CD14-positive monocyte (primary cell): ENCODE results near the gene TREM1. TPM values are rescaled to one million over a fixed set of nuclear protein-coding genes. Genes with fewer than 3 reads are reported as not detected.
A peak's percentile ranks its signal among the peaks of the same experiment; 100 is the strongest.

Experiments
- DNase-seq, 3 donors: peaks; one replicate each; pipeline ENCODE4 v3.0.0-alpha.2; 2011 to 2022
- H2AFZ ChIP-seq: 2 replicates; pipeline ENCODE4 v1.6.0; 2012; ENCODE audit warnings: mild to moderate bottlenecking, low read depth, low read length, inconsistent platforms; ENCODE audit not compliant: insufficient read depth, poor library complexity, severe bottlenecking
- H3K27ac ChIP-seq, 2 donors: 1 replicate in 1 of 2; 2 replicates in 1 of 2; pipeline ENCODE4 v1.5.1; 2012 to 2013; ENCODE audit warnings: low read length in 2 of 2, control low read depth in 1 of 2, inconsistent platforms in 1 of 2, low read depth in 1 of 2, mild to moderate bottlenecking in 1 of 2
- H3K27me3 ChIP-seq, 2 donors: one replicate each; pipeline versions ENCODE4 v1.6.0 to v1.6.1; 2011 to 2013; ENCODE audit warnings: low read length in 2 of 2; ENCODE audit not compliant: control insufficient read depth in 2 of 2, insufficient read depth in 2 of 2
- H3K36me3 ChIP-seq, 2 donors: replicated peaks in 1 of 2; 1 replicate in 1 of 2; 2 replicates in 1 of 2; pipeline versions ENCODE4 v1.5.1 to v1.6.1; 2012 to 2013; ENCODE audit warnings: low read length in 2 of 2, control low read depth in 1 of 2, inconsistent platforms in 1 of 2, mild to moderate bottlenecking in 1 of 2; ENCODE audit not compliant: insufficient read depth in 2 of 2, control insufficient read depth in 1 of 2
- H3K4me1 ChIP-seq, 2 donors: 1 replicate in 1 of 2; 2 replicates in 1 of 2; pipeline versions ENCODE4 v1.5.1 to v1.6.1; 2012 to 2013; ENCODE audit warnings: low read length in 2 of 2, control low read depth in 1 of 2, inconsistent platforms in 1 of 2, mild to moderate bottlenecking in 1 of 2, moderate library complexity in 1 of 2; ENCODE audit not compliant: insufficient read depth in 2 of 2, control insufficient read depth in 1 of 2
- H3K4me2 ChIP-seq: replicated peaks from 2 replicates; pipeline ENCODE3; 2012; ENCODE audit warnings: low read length, moderate library complexity, mild to moderate bottlenecking; ENCODE audit not compliant: poor library complexity, severe bottlenecking; ENCODE audit errors: extremely low read depth
- H3K4me3 ChIP-seq, 3 experiments: fragments of 200-600 bp in 1 of 3; sonication (generic) in 1 of 3; replicated peaks in 1 of 3; 1 replicate in 2 of 3; 2 replicates in 1 of 3; pipeline ENCODE4 v1.5.1; 2011 to 2013; ENCODE audit warnings: low read length in 3 of 3, mild to moderate bottlenecking in 3 of 3, control low read depth in 2 of 3, low read depth in 2 of 3, inconsistent platforms in 1 of 3, moderate library complexity in 1 of 3
- H3K79me2 ChIP-seq: 2 replicates; pipeline ENCODE4 v1.6.0; 2012; ENCODE audit warnings: mild to moderate bottlenecking, control low read depth, inconsistent platforms, low read length, moderate library complexity; ENCODE audit not compliant: insufficient read depth
- H3K9ac ChIP-seq: 2 replicates; pipeline ENCODE4 v1.6.0; 2017; ENCODE audit warnings: low read length, mild to moderate bottlenecking; ENCODE audit not compliant: insufficient read depth, poor library complexity, severe bottlenecking
- H3K9me3 ChIP-seq, 2 donors: replicated peaks in 1 of 2; 1 replicate in 1 of 2; 2 replicates in 1 of 2; pipeline versions ENCODE4 v1.5.1 to v1.6.1; 2012 to 2013; ENCODE audit warnings: low read length in 2 of 2, control low read depth in 1 of 2; ENCODE audit not compliant: control insufficient read depth in 1 of 2, insufficient read depth in 1 of 2
- H4K20me1 ChIP-seq: 2 replicates; pipeline ENCODE4 v1.6.0; 2012; ENCODE audit warnings: mild to moderate bottlenecking, low read length, control low read depth, moderate library complexity; ENCODE audit not compliant: insufficient read depth
- H3K27ac Mint-ChIP-seq, 7 donors: one replicate each; pipeline ENCODE4 v1.8.0; 2020; ENCODE audit warnings: mild to moderate bottlenecking in 7 of 7, mixed read lengths in 7 of 7, moderate library complexity in 6 of 7, inconsistent platforms in 2 of 7
- H3K27me3 Mint-ChIP-seq, 3 donors: one replicate each; pipeline ENCODE4 v1.8.0; 2021 to 2022; ENCODE audit warnings: low read depth in 3 of 3, mild to moderate bottlenecking in 3 of 3, mixed read lengths in 3 of 3, moderate library complexity in 3 of 3, inconsistent platforms in 1 of 3
- H3K36me3 Mint-ChIP-seq, 2 donors: one replicate each; pipeline ENCODE4 v1.8.0; 2020; ENCODE audit warnings: mixed read lengths in 2 of 2, inconsistent platforms in 1 of 2, mild to moderate bottlenecking in 1 of 2
- H3K4me1 Mint-ChIP-seq: one replicate; pipeline ENCODE4 v1.8.0; 2020; ENCODE audit warnings: mild to moderate bottlenecking, mixed read lengths
- H3K4me3 Mint-ChIP-seq, 2 donors: one replicate each; pipeline ENCODE4 v1.8.0; 2020; ENCODE audit warnings: mild to moderate bottlenecking in 2 of 2, mixed read lengths in 2 of 2, moderate library complexity in 1 of 2
- H3K9me3 Mint-ChIP-seq, 7 donors: one replicate each; pipeline ENCODE4 v1.8.0; 2020 to 2022; ENCODE audit warnings: mixed read lengths in 7 of 7, mild to moderate bottlenecking in 6 of 7, moderate library complexity in 6 of 7, inconsistent platforms in 2 of 7
- CTCF ChIP-seq: fragments of 200-600 bp; IDR thresholded peaks from one replicate; pipeline ENCODE4 v1.8.0; 2022; ENCODE audit warnings: antibody characterized with exemption, mild to moderate bottlenecking
- WGBS: methylation state at CpG from one replicate; pipeline ENCODE4 v1.1.5; 2013; ENCODE audit warnings: missing lambda C conversion rate; ENCODE audit not compliant: insufficient coverage; 5-methylcytosine and 5-hydroxymethylcytosine counted together
- intact Hi-C, 2 donors: fragments of 100-400 bp; cut with micrococcal nuclease; formaldehyde crosslinking; loops; one replicate each; pipeline versions ENCODE4 v1.15.0 to v1.15.1; 2023
- polyA plus RNA-seq, 3 donors: library from polyadenylated mRNA; depleted of rRNA in 1 of 3; unstranded in 2 of 3; stranded (reverse) in 1 of 3; fragments of 300-500 nt in 2 of 3; fragments of >200 nt in 1 of 3; fragmentation: Illumina TruSeq in 2 of 3; gene quantifications; 1 replicate in 2 of 3; 2 replicates in 1 of 3; pipeline ENCODE4 v1.2.3, GENCODE V29; 2012 to 2021

Gene TREM1
- polyA plus RNA-seq, 3 donors: 175 to 303 (median 240) TPM

DNA sequence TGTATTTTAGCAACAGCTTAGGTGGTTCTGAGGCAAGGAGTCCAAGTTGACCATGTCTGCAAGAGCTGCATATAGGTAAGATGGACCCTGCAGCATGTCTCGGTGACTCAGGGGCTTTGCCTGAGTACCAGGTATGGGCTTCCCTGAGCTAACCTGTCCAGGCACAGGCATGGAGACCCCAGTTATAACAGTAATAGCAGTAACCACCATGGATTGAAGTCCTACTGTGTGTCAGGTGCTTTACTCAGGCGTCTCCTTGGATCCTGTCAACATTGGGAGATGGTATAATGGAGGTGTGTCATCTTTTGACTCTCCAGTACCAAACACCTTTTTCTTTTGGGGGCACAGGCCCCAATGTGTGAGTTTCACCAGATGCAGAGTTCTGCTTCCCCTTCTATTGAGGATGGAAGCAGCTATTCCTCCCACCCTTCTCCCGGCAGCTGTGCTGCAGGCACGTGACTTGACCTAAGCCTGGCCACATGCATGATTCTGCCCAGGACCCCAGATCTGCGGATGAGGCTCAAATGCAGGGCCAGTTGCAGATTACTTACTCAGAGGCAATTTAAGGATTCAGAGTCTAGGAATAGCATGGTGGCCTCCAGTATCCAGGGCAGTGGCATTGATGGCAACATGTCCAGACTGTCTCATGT is 13.8 kb downstream of the TREM1 start:
- H2AFZ ChIP-seq: no peak overlapping the region
- H3K4me3 Mint-ChIP-seq: no peak overlapping the region
- peaks cover 87% of the 10 kb centered on the region for H3K4me1 Mint-ChIP-seq

More for the DNA sequence above, 13.8 kb downstream of the TREM1 start:
- H3K27ac ChIP-seq: peak overlapping the region; percentile 89 to 94
- 55% methylated on average over 3 of the region's 5 CpGs for WGBS
- peaks cover 6% of the 10 kb centered on the region for H3K79me2 ChIP-seq
- intact Hi-C loops: loop anchor here (2.0 to 5.0 kb wide), 3 partner anchors 14 to 200 kb away; partner anchors contain the start of genes TREM1 (in 2 of the 2), NFYA (in 1 of the 2), OARD1 (in 1 of the 2) and TREML4 (in 1 of the 2)
- H4K20me1 ChIP-seq: no peaks in the 10 kb centered on the region
- peaks cover 0 to 13% (median 0%) of the 10 kb centered on the region in 7 donors for H3K9me3 Mint-ChIP-seq
- H3K9me3 ChIP-seq: no peaks in the 10 kb centered on the region
- no peaks in the 10 kb centered on the region for H3K27me3 ChIP-seq
- TF ChIP-seq CTCF: no peak
- peaks cover 0 to 4% (median 2%) of the 10 kb centered on the region in 3 donors for H3K27me3 Mint-ChIP-seq
- H3K9ac ChIP-seq: peak overlapping the region; percentile 58
- no peak for DNase-seq
- H3K4me2 ChIP-seq: no peak overlapping the region
- H3K27ac Mint-ChIP-seq: peak overlapping the region; percentile 99 to 100 (median 100)
- H3K36me3 ChIP-seq: peaks cover 0 to 24% of the 10 kb centered on the region in 2 donors
- peaks cover 66 to 70% of the 10 kb centered on the region in 2 donors for H3K36me3 Mint-ChIP-seq
- peaks cover 84 to 93% of the 10 kb centered on the region in 2 donors for H3K4me1 ChIP-seq
- peak overlapping the region in 1 of 3 experiments; percentile 0 for H3K4me3 ChIP-seq
